Measurements from ENCODE around the gene HNRNPL. TPM values are rescaled to one million over a fixed set of nuclear protein-coding genes. Genes with fewer than 3 reads are reported as not detected.
A peak's percentile ranks its signal among the peaks of the same experiment; 100 is the strongest.

HNRNPL gene
- total RNA-seq, 4 donors from 2014 or later = 170 to 205 (median 179) TPM

GRCh38 chr19:38880882-38881609 lies 31.3 kb upstream of the HNRNPL start:
- H3K4me3 ChIP-seq = no peak overlapping the region
- no peaks in the 10 kb centered on the region for H3K27me3 ChIP-seq
- WGBS, 2 donors = 89 to 90% methylated on average over 19 of the region's 19 CpGs
- H3K9me3 ChIP-seq = no peaks in the 10 kb centered on the region
- no peak overlapping the region for H3K27ac ChIP-seq
- peaks cover 0 to 17% (median 7%) of the 10 kb centered on the region in 4 donors for H3K4me1 ChIP-seq
- TF ChIP-seq EP300 (IDR thresholded peaks at IDR 0.05) (no peak), CTCF (IDR thresholded peaks at IDR 0.05) (no peak), POLR2A (IDR thresholded peaks at IDR 0.05) (no peak)
- H3K36me3 ChIP-seq = peaks cover 0 to 75% (median 12%) of the 10 kb centered on the region in 3 donors
- no peak for DNase-seq (ENCODE audit: low spot score in 2 of 2)

- Histone ChIP-seq H3K4me1 (peaks cover 0 to 17% (median 7%) of the 10 kb centered on the region in 4 donors), H3K36me3 (peaks cover 0 to 68% (median 12%) of the 10 kb centered on the region in 3 donors), H3K27me3 (no peaks in the 10 kb centered on the region), H3K9me3 (no peaks in the 10 kb centered on the region), H3K4me3 (no peak overlapping the region), H3K27ac (no peak overlapping the region)
- no peak for DNase-seq (ENCODE audit: low spot score in 2 of 2)
- WGBS, 2 donors = 90 to 91% methylated on average over 12 to 19 of the region's 19 CpGs
- TF ChIP-seq EP300 (IDR thresholded peaks at IDR 0.05) (no peak), POLR2A (IDR thresholded peaks at IDR 0.05) (no peak), CTCF (IDR thresholded peaks at IDR 0.05) (no peak)
Measured at GRCh38 chr19:38880076-38880881, 30.5 kb upstream of the HNRNPL start.

GRCh38 chr19:38879400-38879751 lies 29.6 kb upstream of the HNRNPL start:
- no peak for DNase-seq (ENCODE audit: low spot score in 2 of 2)
- Histone ChIP-seq H3K27ac (peak overlapping the region in 1 of 4 donors; percentile 90), H3K36me3 (peaks cover 0 to 59% (median 12%) of the 10 kb centered on the region in 3 donors), H3K9me3 (no peaks in the 10 kb centered on the region), H3K4me1 (peaks cover 0 to 17% (median 7%) of the 10 kb centered on the region in 4 donors), H3K4me3 (no peak overlapping the region), H3K27me3 (no peaks in the 10 kb centered on the region)
- no peak for TF ChIP-seq CTCF (IDR thresholded peaks at IDR 0.05)
- TF ChIP-seq EP300 (IDR thresholded peaks at IDR 0.05) = no peak
- no peak for TF ChIP-seq POLR2A (IDR thresholded peaks at IDR 0.05)
- WGBS, 2 donors = 87 to 88% methylated on average over 11 of the region's 11 CpGs

- H3K36me3 ChIP-seq = peaks cover 0 to 56% (median 12%) of the 10 kb centered on the region in 3 donors
- DNase-seq (ENCODE audit: low spot score in 2 of 2) = no peak
- H3K9me3 ChIP-seq = no peaks in the 10 kb centered on the region
- TF ChIP-seq EP300 (IDR thresholded peaks at IDR 0.05) (no peak), CTCF (IDR thresholded peaks at IDR 0.05) (no peak), POLR2A (IDR thresholded peaks at IDR 0.05) (no peak)
- peaks cover 0 to 17% (median 7%) of the 10 kb centered on the region in 4 donors for H3K4me1 ChIP-seq
- WGBS, 2 donors = 63% methylated on average over 9 to 16 of the region's 16 CpGs
- no peaks in the 10 kb centered on the region for H3K27me3 ChIP-seq
- H3K27ac ChIP-seq = peak overlapping the region in 3 of 4 donors; percentile 65 to 90 (median 67)
- no peak overlapping the region for H3K4me3 ChIP-seq
Measured at GRCh38 chr19:38878575-38879399, 29.0 kb upstream of the HNRNPL start.

Data from tibial nerve (tissue), 4 donors.